ENCODE measurements around the gene GALNS. TPM values are rescaled to one million over a fixed set of nuclear protein-coding genes. Genes with fewer than 3 reads are reported as not detected.

GALNS gene
- total and polyA plus RNA-seq, 2 of the 4 experiments (the other 2 are of a cell fraction) = 7.2 to 32.5 TPM

- peaks cover 19% of the 10 kb centered on the region for H3K36me3 ChIP-seq (ENCODE audit: control insufficient read depth, insufficient read depth, low read length)
- dilution Hi-C loops (cut with HindIII; ENCODE audit: low sequenced_read_pairs, unreplicated experiment) = no loop called here
- no peak for ATAC-seq (ENCODE audit: low read depth)
Observed at GRCh38 chr16:88804552-88805339, 52.0 kb downstream of the GALNS start.

More at GRCh38 chr16:88804552-88805339, 52.0 kb downstream of the GALNS start:
- H3K18ac ChIP-seq (ENCODE audit: low read depth, low read length) = no peak overlapping the region
- no peak overlapping the region for H4K5ac ChIP-seq (ENCODE audit: low read depth, low read length)
- no peak overlapping the region for H2BK15ac ChIP-seq (ENCODE audit: low read depth, low read length)
- peak overlapping the region; percentile 67; the same call in 1 of the 2 replicates for H3K9ac ChIP-seq (ENCODE audit: low read depth, low read length)
- peak overlapping the region; percentile 43 for H3K4me3 ChIP-seq (ENCODE audit: insufficient read depth, low read depth, low read length)
- 22% methylated on average over 24 of the region's 39 CpGs; no CpG with 5 or more reads in 1 of the 2 experiments for WGBS, 2 experiments (ENCODE audit: extremely low coverage in 2 of 2, insufficient read length in 1 of 2)
- peak overlapping the region; percentile 98 for H2AK9ac ChIP-seq (replicated peaks; ENCODE audit: low read depth, low read length, poor library complexity)
- H2AK5ac ChIP-seq (ENCODE audit: low read depth, low read length) = peak overlapping the region; percentile 82
- no peaks in the 10 kb centered on the region for H3K9me3 ChIP-seq (ENCODE audit: control insufficient read depth, insufficient read depth, low read length)
- no peak overlapping the region for H2BK120ac ChIP-seq (ENCODE audit: low read depth, low read length)
- H2BK5ac ChIP-seq (ENCODE audit: low read depth, low read length, poor library complexity, severe bottlenecking) = no peak overlapping the region
- peak overlapping the region; percentile 68 for H3K4me2 ChIP-seq (ENCODE audit: low read depth, low read length)
- H4K20me1 ChIP-seq (ENCODE audit: insufficient read depth, low read length) = peaks cover 8% of the 10 kb centered on the region
- H3K14ac ChIP-seq (replicated peaks; ENCODE audit: low read depth, low read length) = no peak overlapping the region
- H3K27ac ChIP-seq (ENCODE audit: insufficient read depth, low read length) = peak overlapping the region; percentile 37; the same call in 1 of the 2 replicates
- no peaks in the 10 kb centered on the region; the same call in 1 of the 2 replicates for H3K9me1 ChIP-seq (ENCODE audit: insufficient read depth, low read length)
- ChIA-PET POLR2A (ENCODE audit: unreplicated experiment) (no interaction called here), CTCF (no interaction called here)
- no peak overlapping the region for H2BK20ac ChIP-seq (ENCODE audit: low read depth, low read length)
- no peak overlapping the region; the same call in 1 of the 2 replicates for H3K23ac ChIP-seq (ENCODE audit: low read depth, low read length)
- 0 out of 4 replicates have a peak overlapping the region, but pooled peaks of 1 of the 2 experiments have one; percentile 55 for H4K8ac ChIP-seq (ENCODE audit: low read depth in 2 of 2, low read length in 2 of 2)
- in situ Hi-C loops (cut with MboI; ENCODE audit: low sequenced_read_pairs) (no loop called here), intact Hi-C loops (cut with micrococcal nuclease) (no loop called here)
- H3K27me3 ChIP-seq (ENCODE audit: control insufficient read depth, insufficient read depth, low read length) = no peaks in the 10 kb centered on the region
- peaks cover 8% of the 10 kb centered on the region; the same call in 1 of the 2 replicates for H3K4me1 ChIP-seq (ENCODE audit: control insufficient read depth, insufficient read depth, low read length)
- no TSS peak for BruUV-seq (replicated peaks)
- no peak overlapping the region for H3K56ac ChIP-seq (ENCODE audit: extremely low read depth, insufficient read depth, low read length)
- TF ChIP-seq MAFK (IDR thresholded peaks at IDR 0.05; ENCODE audit: low read depth, low read length) (no peak), SMC3 (IDR thresholded peaks at IDR 0.05; ENCODE audit: low read depth, low read length) (no peak), ELK1 (IDR thresholded peaks at IDR 0.05; ENCODE audit: borderline replicate concordance, low read depth, low read length) (no peak), CEBPB (IDR thresholded peaks at IDR 0.05; ENCODE audit: low read depth, low read length) (peak; percentile 44), POLR2A (IDR thresholded peaks at IDR 0.05; ENCODE audit: low read depth, low read length) (no peak), RAD21 (IDR thresholded peaks at IDR 0.05; ENCODE audit: low read length) (no peak)
- DNase-seq = no peak
- H4K91ac ChIP-seq (ENCODE audit: insufficient read depth, low read depth, low read length) = no peak overlapping the region; the same call in 1 of the 2 replicates
- no peak overlapping the region for H3K4ac ChIP-seq (ENCODE audit: low read depth, low read length)
- peak overlapping the region; percentile 58 for H2AFZ ChIP-seq (replicated peaks; ENCODE audit: low read length, poor library complexity)
- peaks cover 7 to 45% of the 10 kb centered on the region in 2 experiments; a peak in 3 of 4 replicates for H3K79me1 ChIP-seq (ENCODE audit: low read depth in 1 of 2, low read length in 2 of 2)

All from IMR-90 (cell line).